Dermis blood vessel endothelial cell (primary cell): Measurements from ENCODE around the gene SLC25A15. TPM values are rescaled to one million over a fixed set of nuclear protein-coding genes. Genes with fewer than 3 reads are reported as not detected.
"Not testable (repeated sequence)": the region's sequence is repeated elsewhere in the genome, so short reads cannot be mapped to it uniquely, and the experiment has no call there.

Experiments used
- DNase-seq: peaks from one replicate; pipeline ENCODE4 v3.0.0; 2010
- total RNA-seq: library from RNA; depleted of rRNA; stranded (reverse); fragments of >200 nt; gene quantifications from 2 replicates; pipeline ENCODE4 v1.2.3, GENCODE V29; 2014

SLC25A15 gene
- total RNA-seq, 1 donor from 2014 or later, result 16.8 TPM

- not testable (repeated sequence) for DNase-seq
These were observed 6.4 kb upstream of the SLC25A15 start for GRCh38 chr13:40782971-40783370.

- DNase-seq, result no peak
These were observed 4.9 kb upstream of the SLC25A15 start for GRCh38 chr13:40784540-40784939.

GRCh38 chr13:40786568-40786996 is 2.8 kb upstream of the SLC25A15 start:
- peak; percentile 30 for DNase-seq

GRCh38 chr13:40787062-40787461 is 2.3 kb upstream of the SLC25A15 start:
- no peak for DNase-seq

- DNase-seq, result not testable (repeated sequence)
These were observed 704 bp upstream of the SLC25A15 start for GRCh38 chr13:40788540-40789274.

- DNase-seq, result no peak
These were observed 774 bp downstream of the SLC25A15 start for GRCh38 chr13:40790154-40790616.

GRCh38 chr13:40792284-40793051 is 3.1 kb downstream of the SLC25A15 start:
- DNase-seq, result no peak

GRCh38 chr13:40793339-40793738 is 3.9 kb downstream of the SLC25A15 start:
- DNase-seq, result no peak

GRCh38 chr13:40794414-40795368 is 5.3 kb downstream of the SLC25A15 start:
- no peak for DNase-seq

- no peak for DNase-seq
These were observed 7.2 kb downstream of the SLC25A15 start for GRCh38 chr13:40796649-40797048.

- DNase-seq, result no peak
These were observed 9.0 kb downstream of the SLC25A15 start for GRCh38 chr13:40798380-40798779.

- DNase-seq, result no peak
These were observed 10.1 kb downstream of the SLC25A15 start for GRCh38 chr13:40799508-40799907.

GRCh38 chr13:40800559-40800958 is 11.1 kb downstream of the SLC25A15 start:
- no peak for DNase-seq

- DNase-seq, result no peak
These were observed 12.1 kb downstream of the SLC25A15 start for GRCh38 chr13:40801255-40802217.

- no peak for DNase-seq
These were observed 13.9 kb downstream of the SLC25A15 start for GRCh38 chr13:40803316-40803715.

GRCh38 chr13:40806241-40806640 is 16.8 kb downstream of the SLC25A15 start:
- no peak for DNase-seq

GRCh38 chr13:40809471-40809870 is 20.1 kb downstream of the SLC25A15 start:
- no peak for DNase-seq

- peak; percentile 19 for DNase-seq
These were observed 22.7 kb downstream of the SLC25A15 start for GRCh38 chr13:40812102-40812501.

- peak; percentile 43 for DNase-seq
These were observed 23.5 kb downstream of the SLC25A15 start for GRCh38 chr13:40812724-40813445.

- DNase-seq, result peak; percentile 60
These were observed 24.4 kb downstream of the SLC25A15 start for GRCh38 chr13:40813667-40814454.
